HK-2 (cell line): ENCODE data around the gene TMCC1.
"Not testable (repeated sequence)": the region's sequence is repeated elsewhere in the genome, so short reads cannot be mapped to it uniquely, and the experiment has no call there.

Experiments used
- DNase-seq: peaks from one replicate; pipeline ENCODE4 v3.0.0-alpha.2; 2018; ENCODE audit not compliant: unreplicated experiment

TMCC1 gene

GRCh38 chr3:129892857-129893580, 492 bp downstream of the TMCC1 start:
- peak; percentile 74 for DNase-seq

GRCh38 chr3:129892486-129892856, 1.0 kb downstream of the TMCC1 start:
- DNase-seq, result peak; percentile 4

DNA sequence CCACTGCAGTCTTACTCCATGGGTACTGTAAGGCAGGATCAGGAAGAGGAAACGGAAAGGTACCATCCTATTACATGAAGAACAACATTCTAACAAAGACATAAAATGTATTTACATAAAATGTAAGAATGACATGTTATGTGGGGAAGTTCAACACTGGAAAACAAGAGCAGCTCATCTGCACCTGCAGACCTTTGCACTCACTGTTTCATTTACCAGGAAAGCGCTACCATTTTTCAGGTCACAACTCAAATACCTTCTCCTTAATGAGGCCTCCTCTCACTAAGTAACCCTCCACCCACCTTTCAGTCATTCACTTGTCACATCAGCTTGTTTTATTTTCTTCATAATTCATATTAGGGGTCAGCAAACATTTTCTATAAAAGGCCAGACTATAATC, 2.6 kb downstream of the TMCC1 start:
- no peak for DNase-seq

DNA sequence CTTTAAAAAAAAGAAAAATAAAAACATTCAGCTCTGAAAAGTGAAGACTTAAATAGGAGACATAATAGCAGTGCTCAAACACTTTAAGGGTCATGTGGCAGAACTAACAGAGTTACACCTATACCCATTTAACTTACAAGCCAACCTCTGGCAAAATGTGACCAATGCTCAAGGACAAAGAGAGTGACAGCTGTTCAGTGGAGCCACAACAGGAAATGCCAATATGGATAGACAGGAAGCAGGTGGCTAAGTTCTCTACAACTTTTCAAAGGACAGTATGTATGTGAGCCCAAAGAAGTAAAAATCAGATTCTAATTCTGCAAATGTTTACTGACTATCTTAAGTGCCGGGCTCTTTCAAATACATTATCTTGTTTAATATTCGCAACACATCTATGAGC, 3.4 kb downstream of the TMCC1 start:
- DNase-seq, result no peak

- peak; percentile 47 for DNase-seq
Measured at GRCh38 chr3:129888771-129889170, 4.7 kb downstream of the TMCC1 start.

GRCh38 chr3:129881261-129881660, 12.2 kb downstream of the TMCC1 start:
- no peak for DNase-seq

DNA sequence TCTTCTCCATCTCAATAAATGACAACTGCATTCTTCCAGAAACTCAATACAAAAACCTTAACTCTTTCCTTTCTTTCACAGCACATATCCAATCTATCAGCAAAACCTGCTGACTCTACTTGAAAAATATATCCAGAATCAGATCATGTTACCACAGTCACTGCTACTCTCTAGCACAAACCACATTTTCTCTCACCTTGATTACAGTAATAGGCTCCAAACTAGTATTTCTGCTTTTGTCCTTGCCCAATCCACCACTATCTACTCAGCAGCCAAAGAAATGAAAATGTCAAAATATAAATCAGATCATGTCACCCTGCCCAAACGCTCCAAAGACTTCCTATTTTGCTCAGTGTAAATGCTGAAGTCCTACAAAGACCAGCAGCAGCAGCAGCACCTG, 15.2 kb downstream of the TMCC1 start:
- no peak for DNase-seq

DNA sequence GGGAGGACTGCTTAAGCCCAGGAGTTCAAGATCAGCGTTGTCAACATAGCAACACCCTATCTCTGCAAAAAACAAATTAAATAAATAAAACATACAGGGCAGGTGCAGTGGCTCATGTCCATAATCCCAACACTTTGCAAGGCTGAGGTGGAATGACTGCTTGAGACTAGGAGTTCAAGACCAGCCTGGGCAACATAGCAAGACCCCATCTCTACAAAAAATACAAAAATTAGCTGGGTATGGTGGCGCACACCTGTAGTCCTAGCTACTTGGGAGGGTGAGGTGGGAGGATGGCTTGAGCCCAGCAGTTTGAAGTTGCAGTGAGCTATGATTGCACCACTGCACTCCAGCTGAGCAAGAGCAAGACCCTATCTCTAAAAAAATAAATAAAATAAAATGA, 19.0 kb downstream of the TMCC1 start:
- not testable (repeated sequence) for DNase-seq

DNA sequence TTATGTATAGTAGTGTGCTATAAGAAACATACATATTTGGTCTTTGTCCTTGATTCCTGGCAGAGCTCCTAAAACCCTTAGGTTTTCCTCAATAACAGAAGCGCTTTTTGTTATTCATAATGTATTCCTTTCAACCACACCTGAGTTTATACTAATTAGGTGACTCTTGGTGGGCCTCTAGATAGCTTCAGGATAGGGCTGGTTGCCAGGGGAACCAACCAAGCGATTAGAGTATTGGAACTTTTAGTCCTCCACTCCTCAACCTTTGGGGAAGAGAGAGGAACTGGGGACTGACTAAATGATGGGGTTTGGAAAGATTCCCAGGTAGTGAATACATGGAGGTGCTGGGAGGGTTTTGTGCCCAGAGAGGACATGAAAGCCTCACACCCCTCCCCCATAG, 24.6 kb downstream of the TMCC1 start:
- no peak for DNase-seq

DNA sequence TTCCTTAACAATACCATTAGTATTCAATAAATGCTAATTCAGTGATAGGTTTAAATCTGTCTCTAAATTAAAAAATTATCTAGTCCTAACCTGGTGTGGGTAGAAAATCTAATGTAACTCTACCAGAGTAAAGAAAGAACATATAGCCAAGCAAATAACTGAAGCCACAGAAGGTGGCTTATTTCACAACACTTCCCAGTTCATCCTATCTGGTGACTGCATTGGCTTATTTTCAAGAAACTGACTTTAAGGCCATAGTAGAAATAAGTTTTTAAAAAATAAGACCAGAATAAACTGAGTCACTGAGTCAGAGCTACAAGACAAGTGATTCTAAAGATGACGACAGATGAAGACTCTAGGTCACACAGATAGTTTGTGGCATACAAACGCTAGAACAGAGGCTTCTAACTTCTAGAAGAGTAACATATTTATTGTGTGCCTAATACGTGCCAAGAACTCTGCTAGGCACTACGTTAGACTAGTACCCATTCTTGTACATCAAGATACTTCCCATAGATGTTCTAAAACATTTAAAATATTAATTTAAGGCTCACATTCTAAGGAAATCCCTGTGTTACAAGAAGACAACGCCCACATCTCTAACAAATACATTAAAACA, 25.9 kb downstream of the TMCC1 start:
- DNase-seq, result no peak

GRCh38 chr3:129865806-129866205, 27.7 kb downstream of the TMCC1 start:
- no peak for DNase-seq

GRCh38 chr3:129864519-129864918, 29.0 kb downstream of the TMCC1 start:
- no peak for DNase-seq

GRCh38 chr3:129859272-129859671, 34.2 kb downstream of the TMCC1 start:
- no peak for DNase-seq

DNA sequence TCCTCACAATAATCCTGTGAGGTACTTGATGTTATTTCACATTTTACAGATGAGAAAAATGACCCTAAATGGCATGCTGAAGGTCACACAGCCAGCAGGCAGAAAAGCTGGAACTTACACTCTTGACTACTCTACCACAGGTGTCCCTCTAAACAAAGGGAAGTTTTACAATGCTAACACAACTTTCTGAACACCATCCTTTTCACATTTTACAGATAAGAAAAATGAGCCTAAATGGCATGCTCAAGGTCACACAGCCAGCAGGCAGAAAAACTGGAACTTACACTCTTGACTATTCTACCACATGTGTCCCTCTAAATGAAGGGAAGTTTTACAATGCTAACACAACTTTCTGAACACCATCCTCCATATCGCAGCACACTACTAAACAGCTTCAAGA, 35.6 kb downstream of the TMCC1 start:
- no peak for DNase-seq

DNA sequence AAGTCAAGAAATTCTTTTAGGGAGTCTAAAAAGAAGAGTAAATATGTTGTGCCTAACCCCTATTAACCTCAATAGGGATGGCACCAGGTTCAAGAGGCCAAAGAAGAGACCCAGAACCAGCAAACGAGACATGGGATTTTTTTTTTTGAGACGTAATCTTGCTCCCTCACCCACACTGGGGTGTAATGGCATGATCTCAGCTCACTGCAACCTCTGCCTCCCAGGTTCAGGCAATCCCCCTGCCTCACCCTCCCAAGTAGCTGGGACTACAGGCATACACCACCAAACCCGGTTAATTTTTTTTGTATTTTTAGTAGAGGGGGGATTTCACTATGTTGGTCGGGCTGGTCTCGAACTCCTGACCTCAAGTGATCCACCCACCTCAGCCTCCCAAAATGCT, 36.7 kb downstream of the TMCC1 start:
- DNase-seq, result not testable (repeated sequence)

DNA sequence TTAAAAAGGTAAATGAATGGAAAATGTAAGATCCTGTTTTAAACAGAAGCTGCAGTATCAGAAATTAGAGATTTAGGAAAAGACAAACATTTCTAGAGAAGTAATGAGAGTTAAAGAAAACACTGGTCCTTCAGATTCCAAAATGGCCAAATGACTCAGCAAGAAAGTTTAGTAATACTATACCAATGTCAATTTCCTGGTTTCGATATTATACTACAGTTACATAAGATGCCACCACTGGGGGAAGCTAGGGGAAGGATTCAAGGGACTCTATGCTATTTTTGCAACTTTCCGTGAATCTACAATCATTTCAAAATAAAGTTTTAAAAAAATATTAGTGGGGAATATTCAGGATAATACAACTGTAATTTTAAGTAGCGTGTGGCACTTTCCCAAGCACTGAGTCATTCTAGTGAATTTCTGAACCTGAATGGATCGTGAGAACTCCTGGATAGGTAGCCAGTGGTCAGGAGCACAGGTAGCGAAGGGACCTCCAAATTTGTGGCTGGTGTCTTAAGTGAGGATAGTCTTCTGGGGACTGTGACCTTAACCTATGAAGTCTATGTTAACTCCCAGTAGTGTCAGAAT, 37.6 kb downstream of the TMCC1 start:
- no peak for DNase-seq

DNA sequence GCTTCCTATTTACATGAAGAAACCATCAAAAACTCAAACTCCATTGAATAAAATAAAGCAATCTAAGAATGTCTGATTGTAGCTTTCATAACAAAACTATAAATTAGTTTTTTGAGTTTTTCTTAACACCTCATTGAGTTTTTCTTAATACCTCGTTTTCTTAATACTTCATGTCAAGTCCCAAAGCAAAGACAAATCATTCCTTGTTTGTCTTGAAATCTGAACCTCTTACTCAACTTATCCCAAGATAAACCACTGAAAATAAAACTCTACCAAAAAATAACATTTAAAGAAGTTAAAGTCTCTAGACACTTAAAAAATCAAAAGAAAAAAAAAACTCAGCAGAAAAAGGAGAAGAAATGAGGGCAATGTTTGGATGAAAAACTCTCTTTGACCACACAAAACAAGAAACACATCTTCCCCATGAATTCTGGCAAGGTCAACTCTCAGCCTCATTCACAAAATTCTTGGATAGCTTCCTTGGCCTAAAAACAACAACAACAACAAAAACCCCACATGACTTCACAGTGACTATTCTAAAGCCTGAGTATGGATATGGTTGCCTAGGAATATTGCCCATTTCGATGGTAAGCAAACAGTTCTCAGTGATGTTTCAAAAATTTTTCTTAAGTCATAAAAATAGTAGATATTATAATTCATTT, 38.2 kb downstream of the TMCC1 start:
- DNase-seq, result no peak

- no peak for DNase-seq
Measured at GRCh38 chr3:129854460-129854859, 39.1 kb downstream of the TMCC1 start.

- no peak for DNase-seq
Measured at GRCh38 chr3:129845956-129846355, 47.6 kb downstream of the TMCC1 start.

GRCh38 chr3:129840707-129841360, 52.7 kb downstream of the TMCC1 start:
- DNase-seq, result no peak

DNA sequence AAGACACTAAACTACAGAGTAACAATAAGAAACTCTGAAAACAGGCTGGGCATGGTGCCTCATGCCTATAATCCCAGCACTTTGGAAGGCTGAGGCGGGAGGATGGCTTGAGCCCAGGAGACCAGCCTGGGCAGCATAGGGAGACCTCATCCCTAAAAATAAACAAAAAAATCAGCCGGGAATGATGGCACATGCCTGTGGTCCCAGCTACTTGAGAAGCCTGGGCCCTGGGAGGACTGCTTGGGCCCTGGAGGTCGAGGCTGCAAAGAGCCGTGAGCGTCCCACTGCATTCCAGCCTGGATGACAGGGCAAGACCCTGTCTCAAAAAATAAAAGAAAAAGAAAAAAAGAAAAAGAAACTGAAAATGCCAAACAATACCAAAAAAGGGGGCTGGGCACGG, 55.4 kb downstream of the TMCC1 start:
- DNase-seq, result no peak

DNA sequence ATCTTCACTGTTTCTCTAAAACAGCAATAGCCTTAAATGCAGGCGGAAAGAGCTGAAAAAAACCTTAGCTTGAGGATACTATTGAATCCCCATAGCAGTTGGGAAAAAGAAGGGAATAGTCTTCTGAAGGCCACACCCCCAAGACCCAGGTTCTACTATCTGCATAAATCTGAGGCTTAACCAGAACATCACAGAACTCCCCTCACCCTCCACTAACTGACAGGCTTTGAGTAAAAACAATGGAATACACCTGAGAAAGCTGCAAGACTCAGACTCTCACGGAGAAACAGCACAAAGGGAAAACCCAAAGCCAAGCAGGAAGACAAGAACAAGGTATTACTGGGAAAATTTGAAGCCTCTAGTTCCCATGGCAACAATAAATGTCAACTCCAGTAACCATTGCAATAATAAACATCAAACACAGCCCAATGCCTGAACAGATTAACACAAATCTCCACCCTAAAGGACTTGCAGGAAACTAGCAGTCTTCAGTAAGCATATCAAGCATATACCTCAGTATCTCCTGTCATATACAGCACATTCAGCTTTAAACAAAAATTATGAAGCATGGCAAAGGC, 56.4 kb downstream of the TMCC1 start:
- DNase-seq, result no peak
